PC-3 (cell line): ENCODE results near the gene RGS7. TPM values are rescaled to one million over a fixed set of nuclear protein-coding genes. Genes with fewer than 3 reads are reported as not detected.

Experiments used
- ATAC-seq: fragments of 200-7000 bp; cut with Tn5 transposase; 2 replicates; pipeline ENCODE4 v1.9.1; 2020; ENCODE audit warnings: mild to moderate bottlenecking, moderate library complexity
- BruUV-seq: library from RNA; stranded (reverse); fragments of 400-500 nt; replicated peaks from 2 replicates; lab custom pipeline; 2021; lab: Mats Ljungman, UMichigan
- CTCF ChIA-PET: fragments of 300-600 bp; sonication (Branson Sonifier 250); formaldehyde crosslinking; loops from one replicate; lab custom pipeline; 2022; ENCODE audit warnings: antibody characterized with exemption; lab: Charles Lee
- POLR2A ChIA-PET: fragments of 300-600 bp; sonication (Branson Sonifier 250); formaldehyde crosslinking; loops from one replicate; lab custom pipeline; 2022; ENCODE audit warnings: antibody characterized with exemption; ENCODE audit not compliant: unreplicated experiment; lab: Charles Lee
- DNase-seq: peaks from one replicate; pipeline ENCODE4 v3.0.0-alpha.2; 2015
- H2AFZ ChIP-seq: fragments of 300-600 bp; sonication (generic); 2 replicates; pipeline ENCODE4 v1.6.0; 2016; ENCODE audit warnings: antibody characterized with exemption, low read length
- H3F3A ChIP-seq: fragments of 300-600 bp; sonication (generic); one replicate; pipeline ENCODE4 v1.6.0; 2017; ENCODE audit warnings: antibody characterized with exemption, low read length, control low read depth, mild to moderate bottlenecking; ENCODE audit not compliant: unreplicated experiment
- H3K27ac ChIP-seq: fragments of 300-600 bp; sonication (generic); 2 replicates; pipeline ENCODE4 v1.5.1; 2016; ENCODE audit warnings: mild to moderate bottlenecking, low read length
- H3K27me3 ChIP-seq: fragments of 300-600 bp; sonication (generic); 2 replicates; pipeline ENCODE4 v1.6.1; 2016; ENCODE audit warnings: low read length, mixed read lengths
- H3K36me3 ChIP-seq: fragments of 300-600 bp; sonication (generic); 2 replicates; pipeline ENCODE4 v1.6.1; 2016; ENCODE audit warnings: low read depth, mixed run types, low read length, mixed read lengths
- H3K4me1 ChIP-seq: fragments of 300-600 bp; sonication (generic); 2 replicates; pipeline ENCODE4 v1.5.1; 2016; ENCODE audit warnings: low read length; ENCODE audit not compliant: insufficient read depth
- H3K4me2 ChIP-seq: fragments of 300-600 bp; sonication (generic); 2 replicates; pipeline ENCODE4 v1.6.0; 2016; ENCODE audit warnings: low read length
- H3K4me3 ChIP-seq: fragments of 300-600 bp; sonication (generic); 2 replicates; pipeline ENCODE4 v1.5.1; 2016; ENCODE audit warnings: mild to moderate bottlenecking, low read length, mixed read lengths
- H3K79me2 ChIP-seq: fragments of 300-600 bp; sonication (generic); 2 replicates; pipeline ENCODE4 v1.6.1; 2017; ENCODE audit warnings: low read length, mixed read lengths
- H3K9ac ChIP-seq: fragments of 300-600 bp; sonication (generic); 2 replicates; pipeline ENCODE4 v1.6.0; 2016; ENCODE audit warnings: mild to moderate bottlenecking, low read length
- H3K9me2 ChIP-seq: fragments of 300-600 bp; sonication (generic); replicated peaks from 2 replicates; pipeline ENCODE4 v1.6.1; 2016; ENCODE audit warnings: mixed run types, low read length, mixed read lengths
- H3K9me3 ChIP-seq: fragments of 300-600 bp; sonication (generic); 2 replicates; pipeline ENCODE4 v1.6.1; 2016; ENCODE audit warnings: low read length, mixed read lengths
- H4K20me1 ChIP-seq: fragments of 300-600 bp; sonication (generic); 2 replicates; pipeline ENCODE4 v1.6.1; 2016; ENCODE audit warnings: low read length, mixed read lengths
- EZH2 ChIP-seq: fragments of 300-600 bp; sonication (generic); IDR thresholded peaks from one replicate; pipeline ENCODE4 v1.6.1; 2017; ENCODE audit warnings: antibody characterized with exemption, mild to moderate bottlenecking, low read length; ENCODE audit not compliant: unreplicated experiment
- EZH2phosphoT487 ChIP-seq: fragments of 300-600 bp; sonication (generic); IDR thresholded peaks from 2 replicates; pipeline ENCODE4 v1.6.1; 2018; ENCODE audit warnings: mild to moderate bottlenecking, antibody characterized with exemption, low read length, borderline replicate concordance
- intact Hi-C: fragments of 100-400 bp; cut with micrococcal nuclease; formaldehyde crosslinking; loops from 2 replicates; pipeline ENCODE4 v1.9.0; 2023
- total RNA-seq: library from RNA; depleted of rRNA; stranded (reverse); fragments of >200 nt; gene quantifications from 2 replicates; pipeline ENCODE4 v1.2.3, GENCODE V29; 2014
- TF ChIP-seq, protein P1 (sequence below): fragments of 300-600 bp; sonication (generic); conservative IDR thresholded peaks from 2 replicates; pipeline ENCODE4 v1.5.1; 2017; ENCODE audit warnings: antibody characterized with exemption, low read depth, mild to moderate bottlenecking, low read length

Gene RGS7
- total RNA-seq, 1 experiment from 2014 or later = 0.15 TPM

DNA sequence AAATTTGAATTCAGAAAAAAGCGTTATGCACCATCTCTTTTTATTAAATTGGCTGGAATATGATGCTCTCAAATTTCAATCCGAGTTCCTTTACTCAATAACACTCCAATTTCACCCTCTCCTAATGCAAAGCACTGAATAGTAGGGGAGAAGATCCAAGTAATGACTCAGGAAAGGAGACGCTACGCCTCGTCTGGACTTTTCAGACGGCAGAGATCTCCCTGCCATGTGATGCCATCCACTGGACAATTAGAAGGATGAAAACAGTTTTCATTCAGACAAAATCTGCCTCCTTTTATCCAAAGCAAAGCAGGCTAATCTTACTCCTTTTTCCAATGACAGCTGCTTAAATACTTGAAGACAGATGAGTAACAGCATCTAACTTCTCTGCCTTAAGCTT, 502.6 kb downstream of the RGS7 start:
- H3K27me3 ChIP-seq = peaks cover 29% of the 10 kb centered on the region
- H3K9me3 ChIP-seq = no peaks in the 10 kb centered on the region
- ChIA-PET CTCF (interaction anchor here (1.7 kb wide), 1 partner anchor 122 kb away, joined by 11 read pairs; no protein-coding TSS in a partner anchor), POLR2A (no interaction called here)
- no peaks in the 10 kb centered on the region for H3K9me2 ChIP-seq
- H3K4me2 ChIP-seq = peak overlapping the region; percentile 39; the same call in 1 of the 2 replicates
- no peak for TF ChIP-seq EZH2phosphoT487
- TF ChIP-seq, protein P1, sequence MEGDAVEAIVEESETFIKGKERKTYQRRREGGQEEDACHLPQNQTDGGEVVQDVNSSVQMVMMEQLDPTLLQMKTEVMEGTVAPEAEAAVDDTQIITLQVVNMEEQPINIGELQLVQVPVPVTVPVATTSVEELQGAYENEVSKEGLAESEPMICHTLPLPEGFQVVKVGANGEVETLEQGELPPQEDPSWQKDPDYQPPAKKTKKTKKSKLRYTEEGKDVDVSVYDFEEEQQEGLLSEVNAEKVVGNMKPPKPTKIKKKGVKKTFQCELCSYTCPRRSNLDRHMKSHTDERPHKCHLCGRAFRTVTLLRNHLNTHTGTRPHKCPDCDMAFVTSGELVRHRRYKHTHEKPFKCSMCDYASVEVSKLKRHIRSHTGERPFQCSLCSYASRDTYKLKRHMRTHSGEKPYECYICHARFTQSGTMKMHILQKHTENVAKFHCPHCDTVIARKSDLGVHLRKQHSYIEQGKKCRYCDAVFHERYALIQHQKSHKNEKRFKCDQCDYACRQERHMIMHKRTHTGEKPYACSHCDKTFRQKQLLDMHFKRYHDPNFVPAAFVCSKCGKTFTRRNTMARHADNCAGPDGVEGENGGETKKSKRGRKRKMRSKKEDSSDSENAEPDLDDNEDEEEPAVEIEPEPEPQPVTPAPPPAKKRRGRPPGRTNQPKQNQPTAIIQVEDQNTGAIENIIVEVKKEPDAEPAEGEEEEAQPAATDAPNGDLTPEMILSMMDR = peak; percentile 76
- intact Hi-C loops = loop anchor here (1.0 kb wide), 2 partner anchors 117 to 122 kb away; no protein-coding TSS in a partner anchor
- ATAC-seq (peak; percentile 99), DNase-seq (peak; percentile 87)
- no peaks in the 10 kb centered on the region for H3F3A ChIP-seq
- no peaks in the 10 kb centered on the region for H3K36me3 ChIP-seq
- H3K27ac ChIP-seq = no peak overlapping the region
- no peak overlapping the region for H3K4me3 ChIP-seq
- no peaks in the 10 kb centered on the region for H3K79me2 ChIP-seq
- no TSS peak for BruUV-seq
- no peak overlapping the region for H3K9ac ChIP-seq
- H4K20me1 ChIP-seq = no peaks in the 10 kb centered on the region
- H2AFZ ChIP-seq = peak overlapping the region; percentile 43; the same call in 1 of the 2 replicates
- H3K4me1 ChIP-seq = peaks cover 8% of the 10 kb centered on the region; the same call in 1 of the 2 replicates

DNA sequence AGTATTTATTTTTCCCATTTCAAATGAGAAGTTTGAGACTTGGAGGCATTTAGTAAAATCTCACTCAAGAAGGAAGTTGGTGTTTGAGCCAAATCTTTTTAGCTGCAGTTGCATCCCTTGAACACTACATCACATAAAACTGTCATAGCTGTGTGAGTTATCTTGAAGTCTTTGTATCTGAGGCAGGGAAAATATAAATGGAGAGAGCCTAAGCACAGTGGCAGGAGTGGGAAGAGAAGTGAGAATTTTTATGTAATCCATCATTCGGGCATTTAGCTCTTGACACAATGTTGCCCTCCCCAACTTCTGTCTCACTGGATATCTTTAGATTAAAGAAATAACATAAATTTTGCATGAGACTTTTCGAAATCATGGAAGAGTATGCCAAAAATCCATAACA, 509.7 kb downstream of the RGS7 start:
- Histone ChIP-seq H3K9me3 (no peaks in the 10 kb centered on the region), H3K79me2 (no peaks in the 10 kb centered on the region), H3K36me3 (no peaks in the 10 kb centered on the region), H4K20me1 (no peaks in the 10 kb centered on the region), H3K9ac (no peak overlapping the region), H2AFZ (no peak overlapping the region), H3K4me3 (no peak overlapping the region), H3K9me2 (no peaks in the 10 kb centered on the region), H3K27me3 (peaks cover 16% of the 10 kb centered on the region; the same call in 1 of the 2 replicates), H3K4me2 (no peak overlapping the region), H3F3A (no peaks in the 10 kb centered on the region), H3K27ac (no peak overlapping the region), H3K4me1 (0 out of 2 replicates have a peak, but pooled peaks cover 5% of the 10 kb centered on the region)
- ChIA-PET POLR2A (no interaction called here), CTCF (interaction anchor here (0.6 kb wide), 1 partner anchor 116 kb away, joined by 3 read pairs; no protein-coding TSS in a partner anchor)
- ATAC-seq (no peak), DNase-seq (no peak)
- TF ChIP-seq, protein P1 = no peak
- no peak for TF ChIP-seq EZH2phosphoT487
- no peak for TF ChIP-seq EZH2
- intact Hi-C loops = no loop called here
- no TSS peak for BruUV-seq

DNA sequence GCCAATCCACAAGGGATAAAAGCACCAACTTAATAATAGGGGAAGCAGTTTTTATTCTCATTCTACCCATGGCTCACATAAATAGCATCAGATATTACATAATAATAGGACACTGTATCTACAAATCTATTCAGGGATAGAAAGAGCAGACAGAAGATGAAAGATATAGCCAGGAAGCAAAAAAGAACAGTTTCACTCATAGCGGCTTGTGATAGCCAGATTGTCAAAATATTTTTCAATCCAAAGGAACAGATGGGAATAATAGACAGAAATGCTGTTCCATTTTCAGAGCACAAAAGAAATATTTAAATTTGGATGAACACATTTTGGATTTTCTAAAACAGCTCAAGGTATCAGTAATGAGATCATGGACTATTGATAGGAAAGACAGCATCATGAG, 512.5 kb downstream of the RGS7 start:
- DNase-seq = no peak
- Histone ChIP-seq H3K4me2 (no peak overlapping the region), H3K79me2 (no peaks in the 10 kb centered on the region), H3K27me3 (peaks cover 21% of the 10 kb centered on the region), H3K27ac (no peak overlapping the region), H3K36me3 (no peaks in the 10 kb centered on the region), H3K9ac (no peak overlapping the region), H4K20me1 (no peaks in the 10 kb centered on the region), H3K9me3 (no peaks in the 10 kb centered on the region), H3K9me2 (no peaks in the 10 kb centered on the region), H3K4me1 (0 out of 2 replicates have a peak, but pooled peaks cover 5% of the 10 kb centered on the region), H2AFZ (peak overlapping the region; percentile 68), H3K4me3 (no peak overlapping the region), H3F3A (no peaks in the 10 kb centered on the region)
- intact Hi-C loops = no loop called here
- ChIA-PET CTCF (interaction anchor here (0.6 kb wide), 1 partner anchor 105 kb away, joined by 7 read pairs; no protein-coding TSS in a partner anchor), POLR2A (no interaction called here)
- TF ChIP-seq EZH2 (no peak), EZH2phosphoT487 (no peak)
- TF ChIP-seq, protein P1 = no peak
- no peak for ATAC-seq
- BruUV-seq = no TSS peak
